B cell (primary cell): ENCODE data around the gene SUMO3.

ENCODE experiments used
- EZH2 ChIP-seq: IDR thresholded peaks from 2 replicates; pipeline ENCODE4 v1.6.1; 2012; ENCODE audit warnings: borderline replicate concordance, low read depth, mild to moderate bottlenecking, moderate library complexity, low read length; ENCODE audit not compliant: insufficient read depth, poor library complexity, severe bottlenecking
- TF ChIP-seq, protein P1 (sequence below): fragments of 200-600 bp; IDR thresholded peaks from one replicate; pipeline ENCODE4 v1.8.0; 2022; ENCODE audit warnings: antibody characterized with exemption, mild to moderate bottlenecking

DNA sequence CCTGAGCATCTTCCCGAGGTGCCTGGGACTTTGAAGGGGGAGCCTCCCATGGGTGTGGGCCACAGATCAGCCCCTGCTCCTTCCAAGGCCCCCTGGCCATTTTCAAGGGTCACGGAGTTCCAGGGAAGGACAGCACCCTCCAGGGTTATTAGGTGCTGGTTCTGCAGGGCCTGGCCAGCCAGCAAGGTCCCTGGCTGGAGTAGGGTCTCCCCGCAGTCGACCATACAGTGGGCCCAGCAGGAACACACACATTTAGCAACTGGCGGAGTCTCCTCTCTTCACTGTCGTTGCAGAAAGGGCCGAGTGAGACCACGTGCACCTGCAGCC is 17.7 kb upstream of the SUMO3 start:
- TF ChIP-seq, protein P1, sequence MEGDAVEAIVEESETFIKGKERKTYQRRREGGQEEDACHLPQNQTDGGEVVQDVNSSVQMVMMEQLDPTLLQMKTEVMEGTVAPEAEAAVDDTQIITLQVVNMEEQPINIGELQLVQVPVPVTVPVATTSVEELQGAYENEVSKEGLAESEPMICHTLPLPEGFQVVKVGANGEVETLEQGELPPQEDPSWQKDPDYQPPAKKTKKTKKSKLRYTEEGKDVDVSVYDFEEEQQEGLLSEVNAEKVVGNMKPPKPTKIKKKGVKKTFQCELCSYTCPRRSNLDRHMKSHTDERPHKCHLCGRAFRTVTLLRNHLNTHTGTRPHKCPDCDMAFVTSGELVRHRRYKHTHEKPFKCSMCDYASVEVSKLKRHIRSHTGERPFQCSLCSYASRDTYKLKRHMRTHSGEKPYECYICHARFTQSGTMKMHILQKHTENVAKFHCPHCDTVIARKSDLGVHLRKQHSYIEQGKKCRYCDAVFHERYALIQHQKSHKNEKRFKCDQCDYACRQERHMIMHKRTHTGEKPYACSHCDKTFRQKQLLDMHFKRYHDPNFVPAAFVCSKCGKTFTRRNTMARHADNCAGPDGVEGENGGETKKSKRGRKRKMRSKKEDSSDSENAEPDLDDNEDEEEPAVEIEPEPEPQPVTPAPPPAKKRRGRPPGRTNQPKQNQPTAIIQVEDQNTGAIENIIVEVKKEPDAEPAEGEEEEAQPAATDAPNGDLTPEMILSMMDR: no peak
- no peak for TF ChIP-seq EZH2
